ENCODE measurements around the gene DPP7. TPM values are rescaled to one million over a fixed set of nuclear protein-coding genes. Genes with fewer than 3 reads are reported as not detected.

DPP7 gene
- total and polyA plus RNA-seq, 2 experiments from 2014 or later, result 19.7 to 26.8 TPM

GRCh38 chr9:137110147-137110910, 4.2 kb downstream of the DPP7 start:
- Mint-ChIP-seq H3K36me3 (ENCODE audit: low read depth) (peaks cover 5% of the 10 kb centered on the region; the same call in 1 of the 3 replicates), H3K9me3 (no peaks in the 10 kb centered on the region), H3K4me3 (no peak overlapping the region), H3K4me1 (no peaks in the 10 kb centered on the region), H3K27ac (no peak overlapping the region), H3K27me3 (ENCODE audit: insufficient read depth, low read depth, poor library complexity) (peaks cover 18% of the 10 kb centered on the region)
- DNase-seq (ENCODE audit: low spot score), result no peak
- Histone ChIP-seq H3K9me2 (ENCODE audit: insufficient read depth) (no peaks in the 10 kb centered on the region), H4K20me1 (replicated peaks; ENCODE audit: insufficient read depth) (no peaks in the 10 kb centered on the region), H3F3A (replicated peaks; ENCODE audit: low read depth) (no peaks in the 10 kb centered on the region), H3K27me3 (ENCODE audit: insufficient read depth) (peaks cover 26% of the 10 kb centered on the region), H2AFZ (no peak overlapping the region), H3K4me1 (ENCODE audit: insufficient read depth) (no peaks in the 10 kb centered on the region; the same call in 1 of the 2 replicates), H3K4me3 (no peak overlapping the region), H3K4me2 (no peak overlapping the region), H3K79me2 (replicated peaks; ENCODE audit: insufficient read depth) (no peaks in the 10 kb centered on the region), H3K36me3 (ENCODE audit: insufficient read depth) (no peaks in the 10 kb centered on the region), H3K27ac (ENCODE audit: low read depth) (no peak overlapping the region)
- no peak for ATAC-seq
- no peak for TF ChIP-seq EZH2phosphoT487 (IDR thresholded peaks at IDR 0.05; ENCODE audit: unreplicated experiment)
- TF ChIP-seq EZH2 (IDR thresholded peaks at IDR 0.05; ENCODE audit: low read depth, unreplicated experiment), result no peak
- no peak for TF ChIP-seq CREB1 (CRISPR knock-in tag; IDR thresholded peaks at IDR 0.05; ENCODE audit: low read depth)
- no peak for TF ChIP-seq NANOG (IDR thresholded peaks at IDR 0.05; ENCODE audit: borderline replicate concordance)
- no peak for TF ChIP-seq JUNB (IDR thresholded peaks at IDR 0.05; ENCODE audit: unreplicated experiment)
- no peak for TF ChIP-seq ZNF462 (CRISPR knock-in tag; IDR thresholded peaks at IDR 0.05)
- TF ChIP-seq STAT1 (IDR thresholded peaks at IDR 0.05; ENCODE audit: unreplicated experiment), result no peak
- no peak for TF ChIP-seq ZNF114 (CRISPR knock-in tag; IDR thresholded peaks at IDR 0.05)
- no peak for TF ChIP-seq ZNF331 (CRISPR knock-in tag; IDR thresholded peaks at IDR 0.05; ENCODE audit: low read depth)
- no peak for TF ChIP-seq CTCF (conservative IDR thresholded peaks at IDR 0.05; ENCODE audit: low read depth in 2 of 2)
